NCI-H1694 treated with DMSO at 0.1 percent for 48 hours (cell line): Measurements from ENCODE around the gene NADSYN1.

Source experiments
- DNase-seq: peaks from one replicate; lab custom pipeline; 2025; lab: John Stamatoyannopoulos, UW

The NADSYN1 gene

GRCh38 chr11:71491531-71491930 lies 38.5 kb downstream of the NADSYN1 start:
- no peak for DNase-seq

DNA sequence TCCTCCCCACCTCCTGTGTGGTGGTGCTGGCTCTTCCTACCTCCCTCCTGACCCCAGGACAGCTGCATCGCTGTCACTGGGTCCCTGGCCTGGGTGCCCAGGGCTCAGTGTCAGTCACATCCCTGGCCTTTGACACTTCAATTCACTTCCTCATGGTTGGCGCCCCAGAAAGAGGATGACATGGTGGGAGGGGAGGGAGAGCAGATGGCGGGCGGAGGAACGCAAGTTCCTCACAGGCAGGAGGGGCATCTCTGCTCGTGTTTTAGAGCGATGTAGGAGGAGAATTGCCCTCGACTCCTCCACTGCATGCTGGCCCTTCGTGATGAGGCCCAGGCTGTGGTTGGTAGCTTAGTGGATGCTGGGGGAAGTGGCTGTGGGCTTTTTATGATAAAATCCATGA lies 38.9 kb downstream of the NADSYN1 start:
- DNase-seq = no peak

DNA sequence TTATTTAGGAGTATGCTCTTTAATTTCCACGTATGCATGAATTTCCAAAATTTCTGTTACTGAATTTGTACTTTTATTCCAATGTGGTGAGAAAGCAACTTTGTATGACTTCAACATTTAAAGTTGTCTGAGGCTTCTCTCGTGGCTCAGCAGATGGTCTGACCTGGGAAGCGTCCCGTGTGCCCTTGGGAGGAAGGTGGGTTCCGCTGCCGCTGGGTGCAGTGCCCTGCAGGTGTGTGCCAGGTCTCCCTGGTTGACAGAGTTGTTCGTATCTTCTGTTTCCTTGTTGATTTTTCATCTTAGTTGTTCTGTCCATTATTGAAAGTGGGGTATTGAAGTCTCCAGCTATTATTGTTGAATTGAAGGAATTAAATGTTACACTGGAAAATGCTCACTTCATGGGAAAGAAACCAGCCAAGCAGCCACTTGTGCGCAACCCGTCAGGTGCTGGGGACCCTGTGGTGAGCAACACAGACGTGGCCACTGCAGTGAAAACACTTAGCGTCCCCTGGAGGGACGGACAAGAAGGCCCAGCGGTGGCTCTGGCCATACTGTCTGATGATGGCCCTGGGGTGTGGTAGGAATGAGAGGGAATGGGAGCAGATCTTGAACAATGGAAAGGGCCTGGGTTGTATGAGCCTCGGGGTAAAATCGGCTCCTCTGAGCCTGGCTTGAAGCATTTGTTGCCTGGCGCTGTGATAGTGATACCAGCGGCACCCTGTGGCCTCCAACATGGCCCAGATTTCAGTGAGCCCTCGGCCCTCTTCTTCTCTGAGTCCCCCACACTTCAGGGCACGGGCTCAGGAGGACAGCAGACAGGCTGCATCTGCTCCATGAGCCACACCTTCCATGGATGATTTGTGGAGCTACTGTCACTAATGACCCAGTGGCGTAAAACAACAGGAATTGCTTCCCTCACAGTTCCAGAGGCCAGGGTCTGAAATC lies 42.6 kb downstream of the NADSYN1 start:
- DNase-seq = no peak

DNA sequence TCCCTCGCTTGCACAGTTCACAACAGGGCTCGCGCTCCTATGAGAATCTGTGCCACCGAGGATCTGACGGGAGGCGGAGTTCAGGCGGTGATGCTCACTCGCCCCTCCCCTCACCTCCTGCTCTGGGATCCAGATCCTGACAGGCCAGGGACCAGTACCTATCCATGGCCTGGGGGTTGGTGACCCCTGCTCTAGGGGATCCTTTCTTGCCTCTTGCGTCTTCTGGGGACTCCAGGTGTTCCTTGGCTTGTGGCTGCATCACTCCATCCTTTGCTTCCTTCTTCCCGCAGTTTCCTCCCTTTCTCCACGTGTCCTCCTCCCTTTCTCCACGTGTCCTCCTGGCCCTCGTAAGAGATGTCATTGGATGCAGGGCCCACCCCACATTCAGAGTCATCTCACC lies 43.4 kb downstream of the NADSYN1 start:
- no peak for DNase-seq

GRCh38 chr11:71498091-71498490 lies 45.1 kb downstream of the NADSYN1 start:
- DNase-seq = no peak

DNA sequence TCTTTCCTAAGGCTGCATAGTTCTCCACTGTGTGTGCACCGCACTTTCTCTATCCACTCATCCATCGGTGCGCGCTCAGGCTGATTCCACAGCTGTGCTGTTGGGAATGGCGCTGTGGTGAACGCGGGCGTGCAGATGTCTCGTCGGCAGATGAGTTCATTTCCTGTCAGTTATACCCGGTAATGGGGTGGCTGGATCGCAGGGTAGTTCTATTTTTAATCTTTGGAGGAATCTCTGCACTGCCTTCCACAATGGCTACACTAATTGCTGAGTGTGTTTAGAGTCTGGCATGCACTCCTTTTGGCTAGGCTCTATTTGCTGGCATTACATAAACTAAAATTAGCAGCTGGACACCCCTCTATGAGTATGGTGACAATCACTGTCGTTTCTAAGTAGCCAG lies 46.1 kb downstream of the NADSYN1 start:
- no peak for DNase-seq

GRCh38 chr11:71499546-71499945 lies 46.5 kb downstream of the NADSYN1 start:
- no peak for DNase-seq

DNA sequence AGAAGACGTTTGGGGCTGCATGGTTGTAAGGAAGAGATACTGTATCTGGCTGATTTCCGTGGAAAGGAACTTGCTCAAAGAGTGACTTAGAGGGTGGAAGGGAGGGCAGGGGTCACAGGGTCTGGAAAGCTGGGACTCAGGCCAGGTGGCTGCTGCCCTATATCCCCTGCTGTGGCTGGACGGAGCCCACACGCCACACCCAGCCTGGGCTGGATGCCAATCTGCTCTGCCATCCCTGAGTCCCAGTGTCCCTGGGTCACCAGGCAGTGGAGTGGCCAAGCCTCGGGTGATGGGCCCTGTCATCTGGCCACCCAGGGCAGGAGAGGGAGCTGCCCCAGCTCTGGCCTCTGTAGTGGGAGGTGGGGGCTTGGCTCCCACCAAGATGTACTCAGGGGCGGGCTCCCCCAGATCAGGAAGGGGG lies 47.6 kb downstream of the NADSYN1 start:
- DNase-seq = no peak

- DNase-seq = no peak
Measured at GRCh38 chr11:71501071-71501985, 48.3 kb downstream of the NADSYN1 start.

DNA sequence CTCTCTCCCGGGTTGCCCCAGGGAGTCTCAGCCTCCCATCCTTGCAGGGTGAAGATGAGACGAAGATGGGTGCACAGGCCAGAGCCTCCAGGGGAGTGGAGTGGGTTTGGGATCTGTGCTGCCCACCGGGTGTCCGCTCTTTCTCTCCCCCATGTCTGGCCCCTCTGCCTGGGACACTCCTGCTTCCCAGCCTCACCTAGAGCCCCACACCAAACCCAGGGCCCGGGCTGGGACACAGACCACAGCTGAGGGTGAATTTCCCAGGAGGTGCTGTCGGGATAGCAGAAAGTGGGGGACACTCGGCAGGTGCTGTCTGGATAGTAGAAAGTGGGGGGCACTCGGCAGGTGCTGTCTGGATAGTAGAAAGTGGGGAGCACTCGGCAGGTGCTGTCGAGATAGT lies 49.0 kb downstream of the NADSYN1 start:
- DNase-seq = no peak

DNA sequence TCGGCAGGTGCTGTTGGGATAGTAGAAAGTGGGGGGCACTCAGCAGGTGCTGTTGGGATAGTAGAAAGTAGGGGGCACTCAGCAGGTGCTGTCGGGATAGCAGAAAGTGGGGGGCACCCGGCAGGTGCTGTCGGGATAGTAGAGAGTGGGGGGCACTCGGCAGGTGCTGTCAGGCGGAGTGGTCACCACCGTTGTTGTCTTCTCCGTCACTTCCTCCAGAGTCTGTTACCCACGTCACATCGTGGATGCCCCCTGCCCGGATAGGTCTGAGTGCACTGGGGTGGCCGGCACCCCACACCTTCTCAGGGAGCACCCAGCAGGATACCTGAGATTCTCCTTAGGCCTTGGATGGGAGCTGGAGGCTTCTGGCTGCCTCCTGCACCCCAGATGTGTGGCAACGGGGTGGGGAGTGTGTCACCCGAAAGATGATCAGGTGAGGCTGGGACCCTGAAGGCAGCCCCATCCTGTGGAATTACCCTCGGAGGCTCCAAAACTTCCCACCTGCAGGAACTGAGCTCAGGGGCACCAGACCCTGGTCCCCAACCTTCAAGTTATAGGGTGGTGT lies 50.0 kb downstream of the NADSYN1 start:
- no peak for DNase-seq

GRCh38 chr11:71504531-71504930 lies 51.5 kb downstream of the NADSYN1 start:
- no peak for DNase-seq

GRCh38 chr11:71505001-71505400 lies 52.0 kb downstream of the NADSYN1 start:
- DNase-seq = no peak

GRCh38 chr11:71505781-71506180 lies 52.8 kb downstream of the NADSYN1 start:
- DNase-seq = no peak

- no peak for DNase-seq
Measured at GRCh38 chr11:71507102-71507501, 54.1 kb downstream of the NADSYN1 start.

GRCh38 chr11:71518506-71519471 lies 65.8 kb downstream of the NADSYN1 start:
- no peak for DNase-seq

DNA sequence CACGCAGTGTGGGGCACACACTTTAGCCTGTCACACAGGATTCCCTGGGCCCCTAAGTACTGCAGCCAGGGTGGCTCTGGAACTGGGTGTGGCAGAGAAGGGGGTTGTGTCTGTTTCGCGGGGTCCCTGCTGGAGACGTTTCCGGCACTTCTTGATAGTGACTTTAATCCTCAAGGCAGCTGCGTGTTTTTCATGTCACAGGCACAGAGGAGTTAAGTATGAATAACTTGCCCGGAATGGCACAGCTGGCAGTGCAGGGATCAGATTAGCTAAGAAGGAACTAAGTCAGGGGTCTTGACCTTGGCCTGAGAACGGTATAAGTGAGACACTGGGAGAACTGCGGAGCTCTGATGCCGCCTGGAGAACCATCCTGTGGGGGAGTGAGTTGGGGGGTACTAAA lies 66.5 kb downstream of the NADSYN1 start:
- DNase-seq = no peak

- DNase-seq = no peak
Measured at GRCh38 chr11:71525188-71525937, 72.4 kb downstream of the NADSYN1 start.

- no peak for DNase-seq
Measured at GRCh38 chr11:71525938-71526495, 73.0 kb downstream of the NADSYN1 start.
